GM18868 (cell line): Measurements from ENCODE around the gene RASSF7.

Experiments
- ATAC-seq: cut with Tn5 transposase; IDR thresholded peaks from one replicate; pipeline ENCODE4 v1.9.1; 2021; ENCODE audit warnings: mild to moderate bottlenecking, moderate library complexity; ENCODE audit not compliant: unreplicated experiment

RASSF7 gene

DNA sequence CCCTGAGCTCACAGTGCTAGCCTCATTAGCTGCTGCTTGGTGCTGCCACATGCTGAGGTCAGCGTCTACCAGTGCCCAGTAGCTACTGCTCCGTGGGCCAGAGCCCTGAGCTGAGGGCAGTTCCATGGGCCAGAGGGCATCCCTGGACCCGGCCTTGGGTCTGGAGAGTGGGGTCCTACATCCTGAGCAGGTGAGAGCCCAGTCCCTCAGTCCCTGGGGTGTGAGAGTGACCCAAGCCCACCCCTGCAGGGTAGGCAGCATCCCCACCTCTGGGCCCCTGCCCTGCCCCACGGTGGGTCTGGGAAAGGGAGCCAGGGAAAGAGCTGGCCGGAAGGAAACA is 10.1 kb upstream of the RASSF7 start:
- no peak for ATAC-seq

DNA sequence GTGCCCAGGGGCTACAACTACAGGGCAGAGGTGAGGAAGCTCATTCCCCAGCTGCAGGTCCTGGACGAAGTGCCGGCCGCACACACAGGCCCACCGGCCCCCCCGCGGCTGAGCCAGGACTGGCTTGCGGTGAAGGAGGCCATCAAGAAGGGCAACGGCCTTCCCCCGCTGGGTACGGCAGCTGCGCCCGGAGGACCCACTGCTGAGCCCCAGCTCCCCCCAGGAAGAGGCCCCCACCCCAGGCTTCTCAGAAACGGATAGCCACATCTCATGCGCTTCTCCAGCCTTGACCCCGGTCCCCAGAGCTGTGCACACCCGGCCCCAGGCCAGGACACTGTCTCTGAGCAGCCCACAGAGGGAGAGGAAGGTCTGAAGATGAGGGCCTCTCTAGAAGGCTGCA is 9.6 kb upstream of the RASSF7 start:
- ATAC-seq, result no peak

DNA sequence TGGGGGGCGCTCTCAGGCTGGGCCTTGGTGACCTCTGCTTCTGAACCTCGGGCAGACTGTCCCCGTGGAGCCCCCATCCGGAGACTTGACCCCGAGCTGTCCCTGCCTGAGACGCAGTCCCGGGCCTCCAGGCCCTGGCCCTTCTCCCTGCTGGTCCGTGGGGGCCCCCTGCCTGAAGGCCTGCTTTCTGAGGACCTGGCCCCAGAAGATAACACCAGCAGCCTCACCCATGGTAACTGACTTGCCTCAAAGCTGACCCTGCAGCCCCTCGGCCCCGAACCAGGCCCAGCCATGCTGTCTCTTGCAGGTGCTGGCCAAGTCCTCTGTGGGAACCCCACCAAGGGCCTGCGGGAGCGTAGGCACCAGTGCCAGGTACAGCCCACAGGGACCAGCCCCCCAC is 9.2 kb upstream of the RASSF7 start:
- ATAC-seq, result no peak

DNA sequence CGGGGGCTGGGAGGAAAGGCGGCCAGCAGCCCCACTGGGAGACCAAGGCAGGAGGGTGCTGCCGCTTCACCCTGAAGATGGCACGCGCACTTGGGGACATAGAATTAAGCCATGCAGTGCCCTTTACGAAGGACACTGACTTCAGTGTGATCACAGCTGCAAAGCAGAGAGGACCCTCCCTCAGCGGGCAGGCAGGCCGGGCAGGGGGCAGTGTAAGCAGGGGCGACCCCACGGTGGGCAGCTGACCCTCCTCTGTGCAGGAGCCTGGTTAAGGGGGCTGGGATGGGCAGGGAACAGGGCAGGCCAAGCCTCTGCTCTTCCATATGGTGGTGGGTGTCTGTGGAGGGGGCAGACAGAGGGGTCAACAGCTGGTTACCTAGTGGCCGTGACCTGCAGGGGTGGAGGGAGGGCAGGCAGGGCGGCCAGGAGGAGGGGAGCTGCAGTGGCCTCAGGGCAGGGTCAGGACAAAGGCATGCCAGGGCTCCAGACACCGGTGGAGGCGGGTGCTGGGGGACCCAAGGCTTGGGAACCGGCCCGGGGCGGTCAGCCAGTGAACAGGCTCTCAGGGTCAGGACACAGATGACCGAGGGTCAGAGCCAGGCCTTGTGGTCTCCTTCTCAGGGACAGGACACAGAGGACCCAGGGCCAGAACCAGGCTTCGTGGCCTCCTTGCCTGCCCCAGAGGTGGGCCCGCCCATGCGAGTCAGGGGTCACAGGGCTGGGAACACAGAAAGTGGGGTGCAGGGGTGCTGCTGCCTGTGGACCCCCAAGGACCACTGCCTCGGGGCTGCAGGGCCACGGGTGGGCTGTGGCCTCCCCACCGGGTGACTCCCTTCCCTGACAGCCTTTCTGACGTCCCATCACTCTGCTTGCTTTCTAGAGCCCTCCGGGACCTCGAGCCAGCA is 7.4 kb upstream of the RASSF7 start:
- no peak for ATAC-seq

DNA sequence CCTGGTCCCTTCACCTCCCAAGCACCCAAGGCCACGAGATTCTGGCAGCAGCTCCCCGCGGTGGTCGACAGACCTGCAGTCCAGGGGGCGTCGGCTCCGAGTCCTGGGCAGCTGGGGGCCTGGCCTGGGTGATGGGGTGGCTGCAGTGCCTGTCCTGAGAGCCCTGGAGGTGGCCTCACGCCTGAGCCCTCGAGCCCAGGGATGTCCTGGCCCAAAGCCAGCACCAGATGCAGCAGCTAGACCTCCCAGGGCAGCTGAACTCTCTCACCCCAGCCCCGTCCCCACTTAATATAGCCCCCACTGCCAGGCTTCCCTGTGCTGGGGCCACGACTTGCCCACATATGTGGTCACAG is 6.8 kb upstream of the RASSF7 start:
- ATAC-seq, result no peak

DNA sequence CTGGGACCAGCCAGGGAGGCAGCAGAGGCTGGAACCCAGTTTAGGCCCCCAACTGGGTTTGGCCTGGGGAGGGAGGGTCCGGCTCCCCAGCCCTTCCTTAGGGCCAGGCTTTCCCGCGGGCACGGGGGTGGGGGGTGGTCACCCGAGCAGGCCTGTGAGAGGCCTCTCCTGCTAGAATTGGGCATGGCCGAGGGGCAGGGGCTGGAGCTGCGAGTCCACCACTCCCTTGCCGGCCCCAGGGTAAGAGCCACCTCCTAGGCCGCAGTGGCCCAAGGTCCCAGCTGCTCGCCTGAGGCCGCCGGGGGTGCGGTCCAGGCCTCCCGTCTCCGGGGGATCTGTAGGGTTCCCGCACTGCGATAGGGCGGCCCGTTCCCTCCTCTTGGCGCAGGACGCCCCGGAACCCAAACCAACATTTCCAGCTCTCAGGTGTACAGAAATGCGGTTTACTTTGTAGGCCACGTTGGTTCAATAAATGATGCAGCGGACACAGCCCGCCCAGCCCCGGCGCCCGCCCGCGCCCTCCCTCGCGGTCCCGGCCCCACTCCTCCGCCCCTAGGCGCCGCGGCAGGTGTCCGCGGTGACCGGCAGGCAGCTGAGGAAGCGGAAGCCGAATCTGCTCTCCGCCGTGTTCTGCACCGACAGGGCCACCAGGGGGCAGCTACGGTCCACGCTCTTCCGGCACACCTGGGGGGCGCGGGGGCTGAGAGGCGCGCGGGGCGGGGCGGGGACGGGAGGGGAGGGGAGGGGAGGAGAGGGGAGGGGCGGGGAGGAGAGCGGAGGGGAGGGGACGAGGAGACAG is 6.1 kb upstream of the RASSF7 start:
- ATAC-seq, result peak; percentile 61

DNA sequence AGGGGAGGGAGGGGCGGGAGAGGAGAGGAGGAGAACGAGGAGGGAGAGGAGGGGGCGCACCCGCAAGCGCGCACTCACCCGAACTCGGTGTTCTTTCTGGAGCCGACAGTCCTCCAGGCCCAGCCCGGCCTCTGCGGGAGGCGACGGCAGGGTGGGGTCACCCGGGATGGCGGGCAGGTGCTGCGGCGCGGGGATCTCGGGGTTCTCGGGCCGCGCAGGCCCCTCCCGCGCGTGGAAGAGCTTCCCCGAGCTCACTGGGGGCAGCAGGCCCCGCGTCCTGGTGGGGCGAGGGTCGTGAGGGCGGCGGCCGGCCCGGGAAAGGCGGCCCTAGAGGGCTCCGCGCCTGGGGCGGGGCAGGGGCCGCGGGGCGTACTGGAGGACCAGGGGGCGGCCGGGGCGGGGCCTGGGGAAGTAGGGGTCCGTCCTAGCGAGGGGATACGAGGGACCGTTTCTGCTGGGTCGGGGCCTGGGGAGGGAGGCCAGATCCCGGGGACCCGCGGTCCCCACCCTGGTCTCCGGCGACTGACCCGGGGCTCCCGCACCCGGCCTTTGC is 5.5 kb upstream of the RASSF7 start:
- ATAC-seq, result no peak

DNA sequence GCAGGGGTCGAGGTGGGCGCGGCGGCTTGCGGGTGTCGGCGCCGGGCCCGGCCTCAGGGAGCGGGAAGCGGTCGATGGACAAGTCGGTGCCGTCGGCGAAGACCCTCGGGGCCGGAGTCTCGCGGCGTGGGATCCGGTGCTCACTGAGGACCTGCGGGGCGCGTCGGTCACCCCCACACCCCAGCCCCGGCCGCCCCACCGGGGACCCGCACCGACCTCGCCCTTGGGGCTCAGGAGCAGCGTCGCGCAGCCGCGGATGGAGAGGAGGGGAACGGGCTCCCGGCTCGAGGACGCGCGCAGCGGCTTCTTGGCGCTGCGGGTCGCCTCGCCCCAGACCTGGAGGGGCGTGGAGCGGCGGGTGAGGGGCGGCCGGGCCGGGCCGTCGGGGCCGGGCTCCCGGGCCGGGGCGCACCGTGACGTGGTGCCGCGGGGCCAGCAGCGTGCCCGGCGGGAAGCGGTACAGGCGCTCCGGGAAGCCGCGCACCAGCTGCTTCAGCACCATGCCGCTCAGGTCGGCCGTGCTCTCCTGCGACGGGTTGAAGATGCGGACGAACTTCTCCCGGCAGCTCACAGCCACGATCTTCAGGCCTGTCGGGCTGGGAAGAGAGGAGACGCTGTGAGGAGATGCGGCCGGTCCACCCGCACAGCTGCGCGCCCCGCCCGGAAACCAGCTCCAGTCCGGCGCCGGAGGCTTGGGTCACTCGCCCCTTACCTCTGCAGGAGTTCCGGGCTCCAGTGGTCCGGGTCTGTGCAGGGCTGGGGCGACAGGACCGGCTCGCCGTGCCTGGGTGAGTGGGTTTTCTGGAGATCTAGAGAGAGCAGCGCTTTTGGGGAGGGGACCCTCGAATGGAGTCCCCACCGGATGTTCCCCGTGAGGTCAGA is 4.7 kb upstream of the RASSF7 start:
- no peak for ATAC-seq

DNA sequence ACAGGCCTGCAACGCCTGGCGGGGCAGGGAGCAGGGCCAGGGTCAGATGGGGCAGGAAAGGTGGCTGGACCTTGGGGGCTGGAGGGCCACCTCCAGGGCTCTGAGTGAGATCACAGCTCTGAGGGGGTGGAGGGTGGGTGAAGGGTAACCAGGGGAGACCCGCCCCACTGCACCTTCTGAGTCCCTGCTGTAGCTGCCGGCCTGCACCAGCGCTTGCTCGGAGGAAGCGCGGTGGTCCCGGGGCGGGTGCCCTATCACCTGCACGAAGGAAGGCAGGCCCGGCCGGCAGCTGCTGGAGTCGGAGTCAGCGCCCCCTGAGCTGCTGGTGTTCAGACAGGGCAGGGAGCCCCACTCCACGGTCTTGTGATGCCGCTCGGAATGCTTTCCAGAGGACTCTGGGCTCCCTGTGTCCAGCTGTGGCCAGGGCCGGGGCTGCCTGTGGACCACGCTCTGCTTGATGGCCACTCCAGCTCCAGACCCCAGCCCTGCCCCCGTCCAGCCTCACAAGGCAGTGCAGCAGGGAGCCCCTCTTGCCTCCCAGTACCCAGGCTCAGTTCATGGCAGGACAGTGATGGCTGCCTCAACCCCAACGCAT is 4.0 kb upstream of the RASSF7 start:
- no peak for ATAC-seq

DNA sequence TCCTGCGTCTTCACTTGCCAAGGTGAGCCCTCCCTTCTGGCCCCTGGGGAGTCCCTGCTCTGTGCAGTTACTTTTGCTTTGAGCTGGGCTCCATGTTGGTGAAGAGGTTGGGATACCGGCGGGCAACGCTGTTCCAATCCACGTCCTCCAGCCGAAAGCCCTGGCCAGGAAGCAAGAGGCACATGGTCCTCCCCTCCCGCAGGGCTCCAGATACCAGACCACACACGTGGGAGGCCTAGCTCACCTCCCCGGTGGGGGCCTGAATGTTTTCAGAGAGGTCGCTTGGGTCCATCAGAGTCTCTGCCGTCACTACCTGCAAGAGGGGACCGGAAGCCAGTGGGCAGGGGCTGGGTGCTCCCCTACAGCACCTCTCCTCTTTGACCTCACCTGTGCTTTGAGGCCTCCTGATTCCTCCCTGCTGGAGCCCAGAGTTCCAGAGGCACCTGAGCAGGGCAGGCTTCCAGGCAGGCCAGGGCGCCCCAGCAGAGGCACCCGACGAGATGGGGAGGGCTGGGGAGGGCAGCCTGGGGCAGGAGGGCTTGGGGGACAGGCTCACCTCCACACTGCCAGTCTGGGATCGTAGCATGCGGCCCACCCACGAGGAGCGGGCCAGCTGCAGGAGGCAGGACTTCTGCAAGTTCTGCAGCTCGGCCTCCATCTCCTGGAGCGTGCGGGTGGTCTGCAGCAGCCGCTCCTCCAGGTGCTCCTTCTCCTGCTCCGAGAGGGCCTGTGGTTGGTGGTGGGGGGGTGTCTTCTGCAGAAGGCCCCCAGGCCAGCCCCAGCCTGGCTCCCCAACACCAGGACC is 3.2 kb upstream of the RASSF7 start:
- no peak for ATAC-seq

DNA sequence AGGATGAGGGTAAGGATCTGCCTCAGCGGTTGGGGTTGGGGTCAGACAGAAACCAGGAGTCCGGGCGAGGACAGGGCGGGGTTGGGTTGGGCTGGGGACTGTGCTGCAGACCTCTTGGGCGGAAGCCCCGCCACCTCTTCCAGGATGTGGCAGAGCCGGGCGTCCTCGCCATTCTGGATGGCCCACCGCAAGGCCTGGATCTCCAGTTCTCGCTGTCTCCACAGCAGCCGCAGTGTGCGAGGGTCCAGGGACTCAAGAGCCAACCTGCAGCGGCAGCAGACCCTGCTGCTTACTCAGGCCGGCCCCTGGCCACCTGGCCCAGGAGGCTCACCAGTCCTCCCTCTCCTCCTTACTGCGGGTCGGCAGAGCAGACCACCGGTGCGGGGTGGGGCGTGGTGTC is 2.3 kb upstream of the RASSF7 start:
- ATAC-seq, result no peak

DNA sequence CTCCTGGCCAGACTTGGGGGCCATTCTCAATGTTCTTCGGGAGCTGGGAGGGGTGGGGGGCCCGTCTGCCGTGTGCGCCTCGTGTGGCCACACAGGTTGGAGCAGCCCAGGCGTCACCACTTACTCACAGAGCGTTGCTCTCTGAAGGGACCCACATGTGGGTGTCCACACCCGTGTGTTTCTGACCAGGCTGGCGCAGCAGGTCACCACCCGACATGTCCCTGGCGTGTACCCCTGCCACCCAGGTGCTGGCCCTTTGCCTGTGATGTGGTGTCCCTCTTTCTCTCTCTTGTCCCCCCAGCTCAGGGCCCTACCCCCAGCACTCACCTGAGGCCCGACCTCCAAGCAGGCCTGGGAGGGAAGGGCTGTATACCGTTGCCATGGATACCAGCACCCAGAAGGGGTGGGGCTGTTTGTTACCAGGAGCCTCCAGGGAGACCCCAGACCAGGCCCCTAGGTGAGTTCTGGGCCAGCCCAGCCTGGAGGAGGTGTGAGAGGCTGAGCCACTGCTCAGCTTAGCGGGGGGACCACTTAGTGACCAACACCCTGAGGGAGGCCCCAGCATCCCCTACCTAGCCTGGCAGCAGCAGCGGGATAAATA is 1.6 kb upstream of the RASSF7 start:
- ATAC-seq, result no peak

DNA sequence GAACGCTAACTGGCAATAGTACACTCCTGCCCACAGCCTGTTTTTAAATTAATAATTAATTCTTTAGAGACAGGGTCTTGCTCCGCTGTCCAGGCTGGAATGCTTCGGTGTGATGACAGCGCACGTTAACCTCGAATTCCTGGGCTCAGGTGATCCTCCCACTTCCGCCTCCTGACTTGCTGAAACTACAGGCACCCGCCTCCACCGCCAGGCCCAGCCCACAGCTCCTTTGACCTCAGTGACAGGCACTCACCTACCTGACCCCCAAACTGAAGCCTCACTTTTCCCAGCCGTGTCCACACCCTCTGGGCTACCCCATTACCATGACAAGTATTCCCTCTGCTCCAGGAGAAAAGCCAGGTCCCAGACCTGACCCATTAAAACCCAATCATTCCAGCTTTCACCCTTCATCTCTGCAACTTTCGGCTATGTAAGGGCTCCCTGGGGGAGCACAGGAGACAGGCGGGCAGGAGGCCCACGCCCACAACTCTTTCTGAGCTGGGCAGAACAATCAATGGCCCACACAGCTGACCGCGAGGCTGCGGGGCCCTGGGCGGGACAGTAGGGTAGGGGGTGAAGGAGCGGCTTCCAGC is 962 bp upstream of the RASSF7 start:
- ATAC-seq, result no peak

DNA sequence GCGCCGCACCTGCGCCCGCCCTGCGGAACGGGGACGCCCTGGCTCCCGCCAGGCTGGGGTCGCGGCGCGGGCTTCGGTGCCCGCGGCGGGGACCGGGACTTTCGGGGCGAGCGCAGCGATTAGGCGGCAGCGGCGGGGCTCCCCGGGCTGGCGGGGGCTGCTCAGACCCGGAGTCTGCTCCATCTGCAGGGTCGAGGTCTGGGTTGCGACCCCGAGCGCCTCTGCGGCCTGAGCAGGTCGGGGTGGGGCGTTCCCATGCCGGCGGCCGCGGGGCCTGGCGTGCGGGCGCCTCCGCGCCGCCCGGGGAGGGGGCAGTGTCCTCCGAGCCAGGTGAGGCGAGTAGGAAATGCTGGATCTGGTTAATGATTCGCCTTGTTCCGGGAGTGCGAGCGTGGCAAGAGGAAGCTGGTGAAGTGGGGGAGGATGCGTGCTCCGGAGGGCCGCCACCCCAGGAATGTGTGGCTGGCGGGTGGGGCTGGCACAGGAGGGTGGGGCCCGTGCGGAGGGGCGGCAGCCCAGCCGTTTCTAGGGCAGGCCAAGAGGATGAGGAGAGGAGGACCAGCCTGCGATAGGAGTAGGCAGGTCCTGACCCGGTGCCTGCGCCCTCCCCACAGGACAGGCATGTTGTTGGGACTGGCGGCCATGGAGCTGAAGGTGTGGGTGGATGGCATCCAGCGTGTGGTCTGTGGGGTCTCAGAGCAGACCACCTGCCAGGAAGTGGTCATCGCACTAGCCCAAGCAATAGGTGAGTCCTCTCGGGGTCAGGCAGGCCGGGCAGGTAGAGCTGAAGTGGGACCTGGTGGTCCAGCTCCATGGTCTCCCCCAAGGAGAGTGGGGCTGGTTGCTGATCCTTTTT is 606 bp downstream of the RASSF7 start:
- ATAC-seq, result peak; percentile 20

DNA sequence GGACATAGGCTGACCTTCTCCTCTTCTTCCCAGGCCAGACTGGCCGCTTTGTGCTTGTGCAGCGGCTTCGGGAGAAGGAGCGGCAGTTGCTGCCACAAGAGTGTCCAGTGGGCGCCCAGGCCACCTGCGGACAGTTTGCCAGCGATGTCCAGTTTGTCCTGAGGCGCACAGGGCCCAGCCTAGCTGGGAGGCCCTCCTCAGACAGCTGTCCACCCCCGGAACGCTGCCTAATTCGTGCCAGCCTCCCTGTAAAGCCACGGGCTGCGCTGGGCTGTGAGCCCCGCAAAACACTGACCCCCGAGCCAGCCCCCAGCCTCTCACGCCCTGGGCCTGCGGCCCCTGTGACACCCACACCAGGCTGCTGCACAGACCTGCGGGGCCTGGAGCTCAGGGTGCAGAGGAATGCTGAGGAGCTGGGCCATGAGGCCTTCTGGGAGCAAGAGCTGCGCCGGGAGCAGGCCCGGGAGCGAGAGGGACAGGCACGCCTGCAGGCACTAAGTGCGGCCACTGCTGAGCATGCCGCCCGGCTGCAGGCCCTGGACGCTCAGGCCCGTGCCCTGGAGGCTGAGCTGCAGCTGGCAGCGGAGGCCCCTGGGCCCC is 1.4 kb downstream of the RASSF7 start:
- no peak for ATAC-seq

DNA sequence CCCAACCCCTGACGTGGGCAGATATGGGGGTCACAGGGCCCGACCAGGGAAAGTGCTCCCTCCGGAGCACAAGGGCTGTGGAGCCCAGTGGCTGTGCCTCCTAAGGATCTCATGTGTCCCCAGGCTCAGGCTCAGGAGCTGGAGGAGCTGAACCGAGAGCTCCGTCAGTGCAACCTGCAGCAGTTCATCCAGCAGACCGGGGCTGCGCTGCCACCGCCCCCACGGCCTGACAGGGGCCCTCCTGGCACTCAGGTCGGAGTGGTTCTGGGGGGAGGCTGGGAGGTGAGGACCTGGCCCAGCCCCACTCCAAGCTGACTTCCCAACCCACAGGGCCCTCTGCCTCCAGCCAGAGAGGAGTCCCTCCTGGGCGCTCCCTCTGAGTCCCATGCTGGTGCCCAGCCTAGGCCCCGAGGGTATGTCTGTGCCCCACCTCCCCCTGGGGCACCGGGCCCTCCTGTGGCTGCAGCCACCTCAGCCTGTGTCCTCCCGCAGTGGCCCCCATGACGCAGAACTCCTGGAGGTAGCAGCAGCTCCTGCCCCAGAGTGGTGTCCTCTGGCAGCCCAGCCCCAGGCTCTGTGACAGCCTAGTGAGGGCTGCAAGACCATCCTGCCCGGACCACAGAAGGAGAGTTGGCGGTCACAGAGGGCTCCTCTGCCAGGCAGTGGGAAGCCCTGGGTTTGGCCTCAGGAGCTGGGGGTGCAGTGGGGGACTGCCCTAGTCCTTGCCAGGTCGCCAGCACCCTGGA is 2.5 kb downstream of the RASSF7 start:
- no peak for ATAC-seq
